OCI-M2 (cell line): ENCODE results near the gene DCTN4.

Experiments
- DNase-seq: peaks from one replicate; lab custom pipeline; 2025; ENCODE audit not compliant: unreplicated experiment; lab: John Stamatoyannopoulos, UW

DCTN4 gene

DNA sequence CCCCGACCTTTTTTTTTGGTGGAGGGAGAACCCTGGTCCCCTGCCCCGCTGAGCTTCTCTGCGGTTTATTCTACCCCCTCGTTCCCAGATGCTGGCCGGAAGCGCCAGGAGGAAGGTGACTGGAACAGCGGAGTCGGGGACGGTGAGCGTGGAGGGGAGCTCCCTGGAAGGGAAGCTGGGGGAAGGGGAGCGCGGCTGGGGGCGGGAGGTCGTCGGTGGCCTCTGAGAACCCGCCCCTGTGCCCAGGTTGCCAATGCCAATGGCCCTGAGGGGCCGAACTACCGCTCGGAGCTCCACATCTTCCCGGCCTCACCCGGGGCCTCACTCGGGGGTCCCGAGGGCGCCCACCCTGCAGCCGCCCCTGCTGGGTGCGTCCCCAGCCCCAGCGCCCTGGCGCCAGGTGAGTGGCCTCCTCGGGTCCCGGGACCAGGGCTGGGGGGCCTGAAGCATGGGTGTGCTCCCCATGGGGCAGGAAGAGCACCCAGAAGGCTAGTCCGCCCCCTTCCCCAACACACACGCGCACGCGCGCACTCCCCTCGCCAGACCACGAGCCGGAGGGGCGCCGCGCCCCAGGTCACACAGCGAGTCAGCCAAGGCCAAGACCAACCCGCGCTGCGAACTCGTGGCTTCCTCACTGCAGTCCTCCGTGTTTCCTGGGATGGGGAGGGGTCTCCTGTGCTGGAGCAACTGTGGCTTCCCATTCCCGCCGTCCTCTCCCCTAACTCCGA lies 87.1 kb downstream of the DCTN4 start:
- DNase-seq, result no peak

DNA sequence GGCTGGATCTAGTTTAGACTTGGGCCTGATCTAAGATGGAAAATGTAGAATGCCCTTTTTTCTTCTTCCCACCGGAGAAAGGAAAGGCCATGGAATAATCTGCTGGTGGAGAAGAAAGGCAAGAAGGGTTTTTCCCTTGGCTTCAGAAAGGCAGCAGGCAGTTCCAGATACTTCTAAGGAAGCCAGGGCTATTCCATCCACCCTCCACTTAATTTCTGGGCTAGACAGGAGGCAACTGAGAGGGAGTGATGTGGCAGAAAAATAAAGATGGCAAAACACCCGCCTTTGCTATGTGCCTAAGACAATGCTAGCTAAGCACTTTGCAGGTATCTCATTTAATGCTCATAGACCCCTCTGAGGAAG lies 87.9 kb downstream of the DCTN4 start:
- DNase-seq, result no peak

DNA sequence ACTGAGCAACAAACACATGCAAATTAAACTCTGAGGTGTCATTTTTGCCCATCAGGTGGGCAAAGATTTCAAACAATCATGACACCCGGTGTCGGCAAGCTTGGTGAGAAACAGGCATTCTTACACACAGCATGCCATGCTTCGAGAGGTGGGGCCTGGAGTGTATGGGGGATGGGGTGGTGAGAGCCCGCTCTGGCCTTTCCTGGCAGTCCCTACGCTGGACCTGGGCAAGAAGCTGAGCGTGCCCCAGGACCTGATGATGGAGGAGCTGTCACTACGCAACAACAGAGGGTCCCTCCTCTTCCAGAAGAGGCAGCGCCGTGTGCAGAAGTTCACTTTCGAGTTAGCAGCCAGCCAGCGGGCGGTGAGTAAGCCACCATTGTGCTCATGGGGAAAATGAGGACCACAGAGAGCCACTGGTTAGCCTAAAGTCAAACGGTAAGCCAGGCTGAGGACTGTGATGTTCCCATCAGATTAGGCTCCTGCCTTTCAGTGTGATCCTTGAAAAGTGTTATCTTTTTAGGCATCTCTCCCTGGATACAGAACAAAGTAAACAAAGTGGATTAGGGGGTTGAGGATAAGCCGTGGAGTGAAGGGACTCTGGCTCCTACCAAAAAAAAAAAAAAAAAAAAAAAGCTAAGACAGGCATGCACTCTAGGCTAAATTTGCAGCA lies 88.4 kb downstream of the DCTN4 start:
- no peak for DNase-seq

DNA sequence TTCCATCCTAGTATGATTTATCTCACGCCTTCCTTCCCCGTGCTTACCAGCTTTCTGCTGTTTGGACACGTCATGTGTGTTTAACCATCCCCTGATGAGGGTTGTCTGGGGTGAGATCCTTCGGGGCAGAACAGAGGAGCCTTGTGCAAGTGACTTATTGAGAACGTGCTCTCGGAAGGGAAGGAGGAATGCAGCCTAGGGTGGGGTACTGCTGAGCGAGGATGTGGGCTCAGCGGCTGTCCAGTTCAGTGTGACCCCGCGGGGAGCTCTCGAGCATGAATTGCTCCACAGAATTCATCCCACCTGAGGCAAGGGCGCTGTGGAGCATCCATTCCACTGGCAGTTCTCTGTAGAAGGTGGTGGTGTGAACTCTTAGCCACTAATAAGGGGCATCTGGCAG lies 93.8 kb downstream of the DCTN4 start:
- no peak for DNase-seq

DNA sequence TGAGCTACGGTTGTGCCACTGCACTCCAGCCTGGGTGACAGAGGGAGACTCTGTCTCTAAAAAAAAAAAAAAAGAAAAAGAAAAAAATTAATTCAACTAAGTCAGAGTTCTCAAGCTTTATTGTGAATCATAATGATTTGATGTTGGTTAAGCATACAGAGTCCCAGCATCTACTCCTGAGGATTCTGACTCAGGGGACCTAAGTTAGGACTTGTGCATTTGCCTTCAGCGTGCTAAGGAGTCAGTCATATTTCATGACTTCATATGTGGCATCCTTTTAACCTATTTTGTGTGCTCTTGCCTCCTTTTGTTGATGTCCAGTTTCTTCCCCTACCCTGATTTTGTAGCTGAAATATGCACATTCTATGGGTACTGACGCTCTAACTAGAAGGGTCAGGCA lies 94.9 kb downstream of the DCTN4 start:
- no peak for DNase-seq

DNA sequence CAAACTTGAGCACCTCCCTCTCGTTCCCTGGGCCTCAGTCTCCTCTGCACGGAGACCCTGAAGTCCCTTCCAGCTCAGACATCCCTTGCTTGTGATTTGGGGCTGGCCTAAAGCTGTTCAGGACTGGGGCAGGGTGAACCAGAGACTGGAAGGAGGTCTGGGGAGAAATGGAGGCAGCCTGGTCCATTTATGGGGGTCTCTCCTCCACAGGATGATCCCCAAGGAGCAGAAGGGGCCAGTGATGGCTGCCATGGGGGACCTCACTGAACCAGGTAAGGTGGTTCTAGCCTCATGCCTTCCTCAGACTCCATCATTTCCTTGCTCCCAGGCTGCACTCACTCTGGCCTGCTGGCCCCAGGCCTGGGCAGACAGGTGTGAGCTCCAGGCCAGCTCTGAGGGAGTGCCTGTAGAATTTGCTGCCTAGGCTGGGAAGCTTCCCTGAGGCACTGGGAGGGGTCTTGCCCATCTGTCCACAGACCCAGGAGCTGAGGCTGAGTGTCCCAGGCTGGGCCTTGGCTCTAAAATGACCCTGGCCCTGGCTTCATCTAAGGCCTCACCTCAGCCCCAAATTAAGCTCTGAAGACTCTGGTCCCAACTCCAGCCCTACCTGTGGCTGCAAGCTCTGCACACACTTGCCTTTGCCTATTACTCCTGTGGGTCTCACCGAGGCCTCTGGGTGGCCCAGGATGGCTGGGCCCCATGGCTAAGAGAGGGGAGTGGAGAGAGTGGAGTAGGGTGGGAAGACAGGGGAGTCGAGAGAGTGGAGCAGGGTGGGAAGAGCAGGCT lies 95.9 kb downstream of the DCTN4 start:
- DNase-seq, result no peak

DNA sequence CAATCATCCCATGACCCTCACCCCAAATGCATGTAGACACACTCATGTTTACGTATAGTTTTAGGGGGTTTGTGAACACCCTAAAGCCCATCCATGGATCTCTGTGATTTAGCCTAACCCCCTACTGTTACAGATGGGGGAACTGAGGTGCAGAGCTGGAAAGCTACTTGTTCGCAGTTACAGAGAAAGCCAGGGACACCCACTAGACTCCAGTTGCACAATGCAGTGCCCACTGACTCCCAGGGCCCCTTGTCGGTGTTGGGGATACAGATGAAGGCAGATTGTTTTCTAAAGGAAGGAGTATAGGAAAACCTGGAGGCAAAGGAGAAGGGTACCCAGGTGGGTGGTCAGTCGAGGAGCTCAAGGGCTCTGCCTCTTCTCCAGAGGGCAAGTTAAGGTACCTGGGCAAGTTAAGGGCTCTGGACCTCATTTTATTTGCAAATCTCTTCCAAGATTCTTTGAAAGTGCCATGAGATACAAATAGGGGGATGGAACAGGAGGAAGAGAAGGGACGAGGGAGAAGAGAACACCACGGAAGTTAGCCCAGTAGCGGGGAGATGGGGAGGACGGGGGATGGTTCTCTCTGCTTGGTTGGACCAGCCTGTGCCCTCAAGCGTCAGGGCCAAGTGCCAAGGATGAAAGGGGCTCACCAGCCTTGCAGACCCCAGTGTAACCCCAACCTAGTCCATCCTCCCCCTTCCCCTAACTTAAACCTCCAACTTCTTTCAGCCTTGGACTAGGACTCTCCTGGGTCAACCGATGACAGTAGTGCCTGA lies 96.8 kb downstream of the DCTN4 start:
- DNase-seq, result no peak

DNA sequence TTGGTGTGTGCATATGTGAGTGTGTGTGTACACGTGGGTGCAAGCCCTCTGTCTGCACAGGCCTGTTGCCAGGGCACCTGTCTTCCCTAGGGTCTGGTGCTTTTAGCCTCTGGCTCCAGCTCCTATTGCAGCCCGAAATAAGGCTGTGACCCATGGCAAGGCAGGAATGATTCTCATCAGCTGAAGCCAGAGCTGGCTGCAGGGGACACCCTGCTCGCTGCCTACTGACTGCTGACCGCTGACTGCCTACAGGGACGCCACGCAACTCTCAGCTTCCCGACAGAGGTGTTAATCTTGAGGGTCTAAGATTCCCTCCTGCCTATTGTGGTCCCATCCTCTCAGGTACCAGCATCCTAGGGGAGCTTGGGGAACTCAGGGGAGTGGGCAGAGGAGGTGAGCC lies 97.7 kb downstream of the DCTN4 start, which contains the start of gene MYOZ3:
Gene MYOZ3, plus strand, starts transcription at position 166 of the 400 bp plus-strand sequence. CDS start 1,691 bp downstream, outside the sequence.
- DNase-seq, result no peak

DNA sequence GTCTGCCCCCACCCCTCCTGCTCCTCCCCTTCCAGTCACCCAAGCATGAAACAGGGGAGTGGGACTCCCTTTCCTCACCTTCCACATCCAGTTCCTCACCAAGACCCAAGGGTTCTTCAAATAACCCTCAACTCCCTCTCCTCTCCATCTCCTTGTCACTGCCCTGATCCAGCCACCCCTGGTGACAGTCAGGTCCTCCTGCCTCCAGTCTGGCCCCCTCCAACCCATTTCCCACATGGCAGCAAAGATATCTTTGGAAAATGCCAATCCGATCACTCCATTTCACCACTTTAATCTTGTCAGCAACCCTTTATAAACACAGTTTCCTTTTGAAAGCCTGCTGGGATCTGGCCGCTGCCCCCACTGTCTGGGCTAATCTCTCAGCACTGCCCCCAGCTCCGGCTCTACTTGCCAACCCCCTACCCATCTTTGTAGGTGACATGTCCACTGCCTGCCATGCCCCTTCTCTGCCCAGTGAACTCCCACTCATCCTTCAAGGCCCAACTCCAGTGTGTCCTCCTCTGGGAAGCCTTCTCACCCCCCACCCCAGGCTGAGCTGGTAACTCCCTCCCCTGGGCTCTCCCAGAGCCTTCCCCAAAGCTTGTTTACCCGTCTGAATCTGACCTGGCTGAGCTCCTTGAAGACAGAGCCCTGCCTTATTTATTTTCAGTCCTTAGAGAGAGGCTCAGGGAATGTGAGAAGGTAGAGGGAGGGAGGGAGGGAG lies 98.5 kb downstream of the DCTN4 start:
- DNase-seq, result no peak

DNA sequence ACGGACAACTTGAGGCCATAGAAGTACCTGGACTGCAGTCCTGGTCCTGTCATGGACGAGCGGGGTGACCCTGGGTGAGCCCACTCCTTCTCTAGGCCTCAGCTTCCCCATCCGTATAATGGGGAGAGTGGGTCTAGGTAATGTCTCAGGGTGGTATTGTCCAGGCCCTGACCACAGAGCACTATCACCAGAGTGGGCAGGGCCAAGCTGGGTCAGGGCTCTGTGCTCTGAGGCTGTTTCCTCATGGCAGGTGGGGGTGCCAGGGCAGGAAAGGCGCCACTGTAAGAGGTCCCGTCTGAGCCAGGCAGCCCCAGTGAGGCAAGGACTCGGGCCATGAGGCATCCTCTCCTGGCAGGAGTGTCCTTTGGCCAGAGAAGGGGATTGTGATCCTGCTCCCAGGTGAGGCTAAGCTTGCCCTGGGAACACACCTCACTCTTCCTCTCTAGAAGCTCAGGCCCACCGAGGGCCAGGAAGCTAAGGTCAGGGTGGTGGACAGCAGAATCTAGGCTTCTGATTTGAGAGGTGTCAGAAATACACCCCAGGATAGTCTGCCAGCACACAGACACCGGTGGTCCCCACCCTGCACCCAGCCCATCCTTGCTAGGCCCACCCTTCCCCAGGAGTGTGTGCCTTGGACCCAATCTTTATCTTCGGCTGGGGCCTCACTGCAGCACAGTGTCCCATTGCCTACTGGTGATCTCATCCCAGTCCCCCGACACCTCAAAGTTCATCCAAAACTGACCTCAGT lies 99.3 kb downstream of the DCTN4 start:
- DNase-seq, result no peak

DNA sequence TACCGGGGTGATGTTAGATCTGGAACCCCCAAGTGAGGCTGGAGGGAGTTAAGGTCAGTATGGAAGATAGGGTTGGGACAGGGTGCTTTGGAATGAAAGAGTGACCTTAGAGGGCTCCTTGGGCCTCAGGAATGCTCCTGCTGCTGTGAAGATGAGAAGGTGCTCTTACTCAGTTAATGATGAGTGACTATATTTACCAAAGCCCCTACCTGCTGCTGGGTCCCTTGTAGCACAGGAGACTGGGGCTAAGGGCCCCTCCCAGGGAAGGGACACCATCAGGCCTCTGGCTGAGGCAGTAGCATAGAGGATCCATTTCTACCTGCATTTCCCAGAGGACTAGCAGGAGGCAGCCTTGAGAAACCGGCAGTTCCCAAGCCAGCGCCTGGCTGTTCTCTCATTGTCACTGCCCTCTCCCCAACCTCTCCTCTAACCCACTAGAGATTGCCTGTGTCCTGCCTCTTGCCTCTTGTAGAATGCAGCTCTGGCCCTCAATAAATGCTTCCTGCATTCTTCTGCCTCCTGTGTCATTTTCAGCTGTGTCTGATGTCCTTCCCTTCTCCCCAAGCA lies 100.0 kb downstream of the DCTN4 start:
- no peak for DNase-seq
